Mammary epithelial cell (primary cell): ENCODE measurements around the gene OXSM.

Source experiments
- CTCF ChIP-seq, 2 donors: IDR thresholded peaks in 1 of 2; conservative IDR thresholded peaks in 1 of 2; 2 replicates each; pipeline ENCODE4 v1.5.1; 2011 to 2012; ENCODE audit warnings: inconsistent platforms in 2 of 2, low read length in 2 of 2, mild to moderate bottlenecking in 2 of 2, control low read depth in 1 of 2, low read depth in 1 of 2; ENCODE audit not compliant: insufficient read depth in 1 of 2; ENCODE audit errors: extremely low read depth in 1 of 2
- EZH2 ChIP-seq: IDR thresholded peaks from 2 replicates; pipeline ENCODE4 v1.6.1; 2012; ENCODE audit warnings: low read length, inconsistent platforms, borderline replicate concordance

- no peak for TF ChIP-seq CTCF (conservative IDR thresholded peaks at IDR 0.05 in 1 of 2, IDR thresholded peaks at IDR 0.05 in 1 of 2; ENCODE audit: extremely low read depth in 1 of 2, insufficient read depth in 1 of 2, low read depth in 1 of 2, low read length in 2 of 2)
- no peak for TF ChIP-seq EZH2
Measured at GRCh38 chr3:25803833-25804232, 13.9 kb downstream of the OXSM start.
